ENCODE measurements around the gene ADARB1. TPM values are rescaled to one million over a fixed set of nuclear protein-coding genes. Genes with fewer than 3 reads are reported as not detected.

ADARB1 gene
- total and polyA plus RNA-seq, 2 experiments from 2014 or later, result 4.8 to 14.8 TPM

DNA sequence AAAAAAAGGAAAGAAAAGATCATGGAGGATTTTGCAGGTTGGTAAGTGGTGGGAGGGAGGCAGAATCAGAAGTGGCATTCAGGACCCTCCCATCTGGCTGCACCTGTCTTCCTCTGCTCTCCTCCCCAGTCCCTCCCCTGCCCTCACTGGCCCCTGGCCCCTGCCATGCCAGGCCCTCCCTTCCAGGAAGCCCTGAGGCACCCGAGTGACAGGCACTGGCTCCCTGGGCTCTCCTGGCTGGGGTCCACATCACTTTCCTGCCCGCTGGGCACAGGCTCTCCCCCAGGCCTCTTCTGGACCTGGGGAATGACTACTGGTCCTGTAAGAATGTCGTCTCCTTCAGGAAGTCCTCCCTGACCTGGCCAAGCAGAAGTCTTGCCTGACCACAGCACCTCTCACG lies 15.3 kb upstream of the ADARB1 start (continued):
- TF ChIP-seq, protein P1, sequence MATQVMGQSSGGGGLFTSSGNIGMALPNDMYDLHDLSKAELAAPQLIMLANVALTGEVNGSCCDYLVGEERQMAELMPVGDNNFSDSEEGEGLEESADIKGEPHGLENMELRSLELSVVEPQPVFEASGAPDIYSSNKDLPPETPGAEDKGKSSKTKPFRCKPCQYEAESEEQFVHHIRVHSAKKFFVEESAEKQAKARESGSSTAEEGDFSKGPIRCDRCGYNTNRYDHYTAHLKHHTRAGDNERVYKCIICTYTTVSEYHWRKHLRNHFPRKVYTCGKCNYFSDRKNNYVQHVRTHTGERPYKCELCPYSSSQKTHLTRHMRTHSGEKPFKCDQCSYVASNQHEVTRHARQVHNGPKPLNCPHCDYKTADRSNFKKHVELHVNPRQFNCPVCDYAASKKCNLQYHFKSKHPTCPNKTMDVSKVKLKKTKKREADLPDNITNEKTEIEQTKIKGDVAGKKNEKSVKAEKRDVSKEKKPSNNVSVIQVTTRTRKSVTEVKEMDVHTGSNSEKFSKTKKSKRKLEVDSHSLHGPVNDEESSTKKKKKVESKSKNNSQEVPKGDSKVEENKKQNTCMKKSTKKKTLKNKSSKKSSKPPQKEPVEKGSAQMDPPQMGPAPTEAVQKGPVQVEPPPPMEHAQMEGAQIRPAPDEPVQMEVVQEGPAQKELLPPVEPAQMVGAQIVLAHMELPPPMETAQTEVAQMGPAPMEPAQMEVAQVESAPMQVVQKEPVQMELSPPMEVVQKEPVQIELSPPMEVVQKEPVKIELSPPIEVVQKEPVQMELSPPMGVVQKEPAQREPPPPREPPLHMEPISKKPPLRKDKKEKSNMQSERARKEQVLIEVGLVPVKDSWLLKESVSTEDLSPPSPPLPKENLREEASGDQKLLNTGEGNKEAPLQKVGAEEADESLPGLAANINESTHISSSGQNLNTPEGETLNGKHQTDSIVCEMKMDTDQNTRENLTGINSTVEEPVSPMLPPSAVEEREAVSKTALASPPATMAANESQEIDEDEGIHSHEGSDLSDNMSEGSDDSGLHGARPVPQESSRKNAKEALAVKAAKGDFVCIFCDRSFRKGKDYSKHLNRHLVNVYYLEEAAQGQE (IDR thresholded peaks at IDR 0.05; ENCODE audit: unreplicated experiment), result no peak
- TF ChIP-seq, protein P2, sequence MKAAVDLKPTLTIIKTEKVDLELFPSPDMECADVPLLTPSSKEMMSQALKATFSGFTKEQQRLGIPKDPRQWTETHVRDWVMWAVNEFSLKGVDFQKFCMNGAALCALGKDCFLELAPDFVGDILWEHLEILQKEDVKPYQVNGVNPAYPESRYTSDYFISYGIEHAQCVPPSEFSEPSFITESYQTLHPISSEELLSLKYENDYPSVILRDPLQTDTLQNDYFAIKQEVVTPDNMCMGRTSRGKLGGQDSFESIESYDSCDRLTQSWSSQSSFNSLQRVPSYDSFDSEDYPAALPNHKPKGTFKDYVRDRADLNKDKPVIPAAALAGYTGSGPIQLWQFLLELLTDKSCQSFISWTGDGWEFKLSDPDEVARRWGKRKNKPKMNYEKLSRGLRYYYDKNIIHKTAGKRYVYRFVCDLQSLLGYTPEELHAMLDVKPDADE (IDR thresholded peaks at IDR 0.05), result no peak

DNA sequence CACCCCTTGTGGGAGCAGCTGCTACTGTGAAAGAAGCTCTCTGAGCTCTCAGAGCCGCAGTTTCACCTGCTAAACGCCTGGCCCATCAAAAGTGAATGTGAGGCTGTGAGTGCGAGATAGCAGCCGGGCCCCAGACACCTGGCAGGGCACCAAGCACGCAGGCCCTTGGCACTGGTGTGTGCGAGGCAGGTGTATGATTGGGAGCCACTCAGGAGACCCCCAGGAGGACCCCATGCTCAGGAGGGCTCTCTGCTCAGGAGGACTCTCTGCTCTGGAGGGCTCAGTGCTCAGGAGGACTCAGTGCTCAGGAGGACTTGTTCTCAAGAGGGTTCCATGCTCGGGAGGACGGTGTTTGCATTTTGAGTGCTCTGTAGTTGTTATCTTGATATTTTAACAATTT lies 14.3 kb upstream of the ADARB1 start:
- H3K9me2 ChIP-seq (ENCODE audit: insufficient read depth), result no peaks in the 10 kb centered on the region
- Mint-ChIP-seq H3K4me3 (no peak overlapping the region), H3K36me3 (ENCODE audit: low read depth) (no peaks in the 10 kb centered on the region), H3K27ac (no peak overlapping the region), H3K4me1 (peaks cover 20% of the 10 kb centered on the region), H3K27me3 (ENCODE audit: insufficient read depth, low read depth, poor library complexity) (peaks cover 8% of the 10 kb centered on the region), H3K9me3 (no peaks in the 10 kb centered on the region)
- no peaks in the 10 kb centered on the region for H4K20me1 ChIP-seq (replicated peaks; ENCODE audit: insufficient read depth)
- H3K27ac ChIP-seq (ENCODE audit: low read depth), result no peak overlapping the region
- ATAC-seq (no peak), DNase-seq (ENCODE audit: low spot score) (no peak)
- no peak overlapping the region for H3K4me2 ChIP-seq
- H3F3A ChIP-seq (replicated peaks; ENCODE audit: low read depth), result no peaks in the 10 kb centered on the region
- H2AFZ ChIP-seq, result no peak overlapping the region
- no peak overlapping the region for H3K4me3 ChIP-seq
- H3K79me2 ChIP-seq (replicated peaks; ENCODE audit: insufficient read depth), result no peaks in the 10 kb centered on the region
- H3K36me3 ChIP-seq (ENCODE audit: insufficient read depth), result no peaks in the 10 kb centered on the region
- H3K27me3 ChIP-seq (ENCODE audit: insufficient read depth), result no peaks in the 10 kb centered on the region
- H3K4me1 ChIP-seq (ENCODE audit: insufficient read depth), result peaks cover 6% of the 10 kb centered on the region; the same call in 1 of the 2 replicates
- no peak for TF ChIP-seq STAT1 (IDR thresholded peaks at IDR 0.05; ENCODE audit: unreplicated experiment)
- TF ChIP-seq EZH2phosphoT487 (IDR thresholded peaks at IDR 0.05; ENCODE audit: unreplicated experiment), result no peak
- no peak for TF ChIP-seq JUNB (IDR thresholded peaks at IDR 0.05; ENCODE audit: unreplicated experiment)
- TF ChIP-seq EZH2 (IDR thresholded peaks at IDR 0.05; ENCODE audit: low read depth, unreplicated experiment), result no peak
- TF ChIP-seq, protein P2 (IDR thresholded peaks at IDR 0.05), result no peak
- TF ChIP-seq, protein P3, sequence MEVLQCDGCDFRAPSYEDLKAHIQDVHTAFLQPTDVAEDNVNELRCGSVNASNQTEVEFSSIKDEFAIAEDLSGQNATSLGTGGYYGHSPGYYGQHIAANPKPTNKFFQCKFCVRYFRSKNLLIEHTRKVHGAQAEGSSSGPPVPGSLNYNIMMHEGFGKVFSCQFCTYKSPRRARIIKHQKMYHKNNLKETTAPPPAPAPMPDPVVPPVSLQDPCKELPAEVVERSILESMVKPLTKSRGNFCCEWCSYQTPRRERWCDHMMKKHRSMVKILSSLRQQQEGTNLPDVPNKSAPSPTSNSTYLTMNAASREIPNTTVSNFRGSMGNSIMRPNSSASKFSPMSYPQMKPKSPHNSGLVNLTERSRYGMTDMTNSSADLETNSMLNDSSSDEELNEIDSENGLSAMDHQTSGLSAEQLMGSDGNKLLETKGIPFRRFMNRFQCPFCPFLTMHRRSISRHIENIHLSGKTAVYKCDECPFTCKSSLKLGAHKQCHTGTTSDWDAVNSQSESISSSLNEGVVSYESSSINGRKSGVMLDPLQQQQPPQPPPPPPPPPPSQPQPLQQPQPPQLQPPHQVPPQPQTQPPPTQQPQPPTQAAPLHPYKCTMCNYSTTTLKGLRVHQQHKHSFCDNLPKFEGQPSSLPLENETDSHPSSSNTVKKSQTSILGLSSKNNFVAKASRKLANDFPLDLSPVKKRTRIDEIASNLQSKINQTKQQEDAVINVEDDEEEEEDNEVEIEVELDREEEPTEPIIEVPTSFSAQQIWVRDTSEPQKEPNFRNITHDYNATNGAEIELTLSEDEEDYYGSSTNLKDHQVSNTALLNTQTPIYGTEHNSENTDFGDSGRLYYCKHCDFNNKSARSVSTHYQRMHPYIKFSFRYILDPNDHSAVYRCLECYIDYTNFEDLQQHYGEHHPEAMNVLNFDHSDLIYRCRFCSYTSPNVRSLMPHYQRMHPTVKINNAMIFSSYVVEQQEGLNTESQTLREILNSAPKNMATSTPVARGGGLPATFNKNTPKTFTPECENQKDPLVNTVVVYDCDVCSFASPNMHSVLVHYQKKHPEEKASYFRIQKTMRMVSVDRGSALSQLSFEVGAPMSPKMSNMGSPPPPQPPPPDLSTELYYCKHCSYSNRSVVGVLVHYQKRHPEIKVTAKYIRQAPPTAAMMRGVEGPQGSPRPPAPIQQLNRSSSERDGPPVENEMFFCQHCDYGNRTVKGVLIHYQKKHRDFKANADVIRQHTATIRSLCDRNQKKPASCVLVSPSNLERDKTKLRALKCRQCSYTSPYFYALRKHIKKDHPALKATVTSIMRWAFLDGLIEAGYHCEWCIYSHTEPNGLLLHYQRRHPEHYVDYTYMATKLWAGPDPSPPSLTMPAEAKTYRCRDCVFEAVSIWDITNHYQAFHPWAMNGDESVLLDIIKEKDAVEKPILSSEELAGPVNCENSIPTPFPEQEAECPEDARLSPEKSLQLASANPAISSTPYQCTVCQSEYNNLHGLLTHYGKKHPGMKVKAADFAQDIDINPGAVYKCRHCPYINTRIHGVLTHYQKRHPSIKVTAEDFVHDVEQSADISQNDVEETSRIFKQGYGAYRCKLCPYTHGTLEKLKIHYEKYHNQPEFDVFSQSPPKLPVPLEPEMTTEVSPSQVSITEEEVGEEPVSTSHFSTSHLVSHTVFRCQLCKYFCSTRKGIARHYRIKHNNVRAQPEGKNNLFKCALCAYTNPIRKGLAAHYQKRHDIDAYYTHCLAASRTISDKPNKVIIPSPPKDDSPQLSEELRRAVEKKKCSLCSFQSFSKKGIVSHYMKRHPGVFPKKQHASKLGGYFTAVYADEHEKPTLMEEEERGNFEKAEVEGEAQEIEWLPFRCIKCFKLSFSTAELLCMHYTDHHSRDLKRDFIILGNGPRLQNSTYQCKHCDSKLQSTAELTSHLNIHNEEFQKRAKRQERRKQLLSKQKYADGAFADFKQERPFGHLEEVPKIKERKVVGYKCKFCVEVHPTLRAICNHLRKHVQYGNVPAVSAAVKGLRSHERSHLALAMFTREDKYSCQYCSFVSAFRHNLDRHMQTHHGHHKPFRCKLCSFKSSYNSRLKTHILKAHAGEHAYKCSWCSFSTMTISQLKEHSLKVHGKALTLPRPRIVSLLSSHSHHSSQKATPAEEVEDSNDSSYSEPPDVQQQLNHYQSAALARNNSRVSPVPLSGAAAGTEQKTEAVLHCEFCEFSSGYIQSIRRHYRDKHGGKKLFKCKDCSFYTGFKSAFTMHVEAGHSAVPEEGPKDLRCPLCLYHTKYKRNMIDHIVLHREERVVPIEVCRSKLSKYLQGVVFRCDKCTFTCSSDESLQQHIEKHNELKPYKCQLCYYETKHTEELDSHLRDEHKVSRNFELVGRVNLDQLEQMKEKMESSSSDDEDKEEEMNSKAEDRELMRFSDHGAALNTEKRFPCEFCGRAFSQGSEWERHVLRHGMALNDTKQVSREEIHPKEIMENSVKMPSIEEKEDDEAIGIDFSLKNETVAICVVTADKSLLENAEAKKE (CRISPR knock-in tag; IDR thresholded peaks at IDR 0.05), result no peak
- TF ChIP-seq, protein P4, sequence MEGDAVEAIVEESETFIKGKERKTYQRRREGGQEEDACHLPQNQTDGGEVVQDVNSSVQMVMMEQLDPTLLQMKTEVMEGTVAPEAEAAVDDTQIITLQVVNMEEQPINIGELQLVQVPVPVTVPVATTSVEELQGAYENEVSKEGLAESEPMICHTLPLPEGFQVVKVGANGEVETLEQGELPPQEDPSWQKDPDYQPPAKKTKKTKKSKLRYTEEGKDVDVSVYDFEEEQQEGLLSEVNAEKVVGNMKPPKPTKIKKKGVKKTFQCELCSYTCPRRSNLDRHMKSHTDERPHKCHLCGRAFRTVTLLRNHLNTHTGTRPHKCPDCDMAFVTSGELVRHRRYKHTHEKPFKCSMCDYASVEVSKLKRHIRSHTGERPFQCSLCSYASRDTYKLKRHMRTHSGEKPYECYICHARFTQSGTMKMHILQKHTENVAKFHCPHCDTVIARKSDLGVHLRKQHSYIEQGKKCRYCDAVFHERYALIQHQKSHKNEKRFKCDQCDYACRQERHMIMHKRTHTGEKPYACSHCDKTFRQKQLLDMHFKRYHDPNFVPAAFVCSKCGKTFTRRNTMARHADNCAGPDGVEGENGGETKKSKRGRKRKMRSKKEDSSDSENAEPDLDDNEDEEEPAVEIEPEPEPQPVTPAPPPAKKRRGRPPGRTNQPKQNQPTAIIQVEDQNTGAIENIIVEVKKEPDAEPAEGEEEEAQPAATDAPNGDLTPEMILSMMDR (conservative IDR thresholded peaks at IDR 0.05; ENCODE audit: low read depth in 2 of 2), result no peak
- TF ChIP-seq NANOG (IDR thresholded peaks at IDR 0.05; ENCODE audit: borderline replicate concordance), result no peak
- TF ChIP-seq ZNF331 (CRISPR knock-in tag; IDR thresholded peaks at IDR 0.05; ENCODE audit: low read depth), result no peak
- no peak for TF ChIP-seq ZNF114 (CRISPR knock-in tag; IDR thresholded peaks at IDR 0.05)
